Neutrophil (primary cell): Measurements from ENCODE around the gene CEP63.

Experiments
- H3K27ac ChIP-seq: fragments of 200-600 bp; sonication (generic); 2 replicates; pipeline ENCODE4 v1.5.1; 2016; ENCODE audit warnings: mild to moderate bottlenecking, moderate library complexity
- H3K27me3 ChIP-seq: fragments of 200-600 bp; sonication (generic); 2 replicates; pipeline ENCODE4 v1.6.0; 2016; ENCODE audit warnings: mild to moderate bottlenecking
- H3K36me3 ChIP-seq: fragments of 200-600 bp; sonication (generic); 2 replicates; pipeline ENCODE4 v1.5.1; 2017
- H3K4me1 ChIP-seq, 2 experiments: fragments of 200-600 bp in 1 of 2; sonication (generic) in 1 of 2; 1 replicate in 1 of 2; 2 replicates in 1 of 2; pipeline versions ENCODE4 v1.5.1 to v1.6.1; 2013 to 2016; ENCODE audit warnings: low read depth in 1 of 2, low read length in 1 of 2, mild to moderate bottlenecking in 1 of 2, moderate library complexity in 1 of 2; ENCODE audit not compliant: control insufficient read depth in 1 of 2, insufficient read depth in 1 of 2
- H3K4me3 ChIP-seq, 2 experiments: fragments of 200-600 bp in 1 of 2; sonication (generic) in 1 of 2; 1 replicate in 1 of 2; 2 replicates in 1 of 2; pipeline ENCODE4 v1.5.1; 2013 to 2016; ENCODE audit warnings: low read depth in 1 of 2, low read length in 1 of 2, mild to moderate bottlenecking in 1 of 2, moderate library complexity in 1 of 2
- H3K9me3 ChIP-seq: fragments of 200-600 bp; sonication (generic); 2 replicates; pipeline ENCODE4 v1.5.1; 2016
- CTCF ChIP-seq: fragments of 200-600 bp; sonication (generic); IDR thresholded peaks from 2 replicates; pipeline ENCODE4 v1.5.1; 2016; ENCODE audit warnings: antibody characterized with exemption

CEP63 gene

GRCh38 chr3:134468519-134468918 lies 17.3 kb upstream of the CEP63 start:
- Histone ChIP-seq H3K36me3 (no peaks in the 10 kb centered on the region), H3K27ac (no peak overlapping the region), H3K9me3 (no peaks in the 10 kb centered on the region), H3K4me1 (no peaks in the 10 kb centered on the region), H3K27me3 (no peaks in the 10 kb centered on the region), H3K4me3 (no peak overlapping the region)
- TF ChIP-seq CTCF = no peak

GRCh38 chr3:134471521-134472193 lies 14.2 kb upstream of the CEP63 start:
- TF ChIP-seq CTCF = no peak
- Histone ChIP-seq H3K4me3 (no peak overlapping the region), H3K4me1 (no peaks in the 10 kb centered on the region), H3K9me3 (no peaks in the 10 kb centered on the region), H3K27me3 (no peaks in the 10 kb centered on the region), H3K27ac (no peak overlapping the region), H3K36me3 (peaks cover 17% of the 10 kb centered on the region)

GRCh38 chr3:134472831-134473230 lies 13.0 kb upstream of the CEP63 start:
- H3K27me3 ChIP-seq = no peaks in the 10 kb centered on the region
- H3K9me3 ChIP-seq = no peaks in the 10 kb centered on the region
- no peak for TF ChIP-seq CTCF
- no peak overlapping the region for H3K4me3 ChIP-seq
- H3K27ac ChIP-seq = no peak overlapping the region
- H3K36me3 ChIP-seq = peaks cover 29% of the 10 kb centered on the region
- H3K4me1 ChIP-seq = no peaks in the 10 kb centered on the region

GRCh38 chr3:134473868-134474546 lies 11.8 kb upstream of the CEP63 start:
- Histone ChIP-seq H3K36me3 (peaks cover 41% of the 10 kb centered on the region), H3K27me3 (no peaks in the 10 kb centered on the region), H3K4me1 (no peaks in the 10 kb centered on the region), H3K4me3 (no peak overlapping the region), H3K27ac (no peak overlapping the region), H3K9me3 (no peaks in the 10 kb centered on the region)
- TF ChIP-seq CTCF = peak; percentile 77

- TF ChIP-seq CTCF = no peak
- Histone ChIP-seq H3K27me3 (no peaks in the 10 kb centered on the region), H3K9me3 (no peaks in the 10 kb centered on the region), H3K4me1 (no peaks in the 10 kb centered on the region), H3K4me3 (no peak overlapping the region), H3K27ac (no peak overlapping the region), H3K36me3 (peaks cover 45% of the 10 kb centered on the region)
Measured at GRCh38 chr3:134474956-134475355, 10.9 kb upstream of the CEP63 start.
